HFF-Myc (cell line): ENCODE measurements around the gene ANXA2.

Experiments
- DNase-seq: peaks from one replicate; pipeline ENCODE4 v3.0.0-alpha.2; 2011; ENCODE audit warnings: low read depth; ENCODE audit errors: extremely low read depth
- H3K4me3 ChIP-seq: replicated peaks from 2 replicates; pipeline ENCODE4 v1.5.1; 2011; ENCODE audit warnings: low read depth, mild to moderate bottlenecking, control low read depth, low read length
- TF ChIP-seq, protein P1 (sequence below): IDR thresholded peaks from 2 replicates; pipeline ENCODE4 v1.5.1; 2012; ENCODE audit warnings: mild to moderate bottlenecking, low read depth, low read length, control low read depth; ENCODE audit errors: missing control alignments

The ANXA2 gene

DNA sequence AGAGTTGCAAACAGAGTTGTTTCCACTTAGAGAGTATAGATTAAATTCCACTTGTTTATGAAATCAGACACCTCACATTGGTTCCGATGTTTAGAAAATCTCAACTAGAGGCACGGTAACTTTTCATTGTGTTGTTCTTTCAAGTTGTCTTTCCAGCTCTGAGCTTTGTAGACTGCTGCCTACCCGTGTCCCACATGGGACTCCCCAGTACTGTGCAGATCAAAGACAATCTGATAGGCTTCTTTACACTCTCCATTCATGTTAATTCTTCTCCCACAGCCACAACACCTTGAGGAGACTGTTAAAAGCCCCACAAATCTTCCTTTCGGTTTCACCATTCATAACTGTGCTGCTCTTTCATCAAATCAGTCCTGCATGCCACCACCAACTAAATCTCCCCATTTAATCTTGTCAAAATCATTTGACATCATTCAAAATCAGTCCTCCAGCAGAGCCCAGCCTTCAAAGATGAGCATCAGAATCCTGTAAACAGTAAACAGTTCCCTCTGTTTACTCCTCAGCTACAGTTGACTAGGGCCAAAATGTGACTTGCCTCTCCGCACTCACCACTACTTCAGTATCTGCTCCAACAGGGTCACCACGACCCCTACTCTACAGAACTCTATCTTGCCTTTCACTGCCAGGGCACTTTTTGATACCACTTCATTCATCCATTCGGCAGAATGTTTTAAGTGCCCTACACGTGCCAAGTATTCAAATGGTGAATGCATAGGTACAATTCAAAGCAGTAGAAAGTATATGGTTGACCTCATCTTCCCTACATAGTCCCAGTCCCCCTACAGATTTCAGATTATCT is 8.3 kb downstream of the ANXA2 start:
- H3K4me3 ChIP-seq: peak overlapping the region; percentile 32
- no peak for DNase-seq
- TF ChIP-seq, protein P1, sequence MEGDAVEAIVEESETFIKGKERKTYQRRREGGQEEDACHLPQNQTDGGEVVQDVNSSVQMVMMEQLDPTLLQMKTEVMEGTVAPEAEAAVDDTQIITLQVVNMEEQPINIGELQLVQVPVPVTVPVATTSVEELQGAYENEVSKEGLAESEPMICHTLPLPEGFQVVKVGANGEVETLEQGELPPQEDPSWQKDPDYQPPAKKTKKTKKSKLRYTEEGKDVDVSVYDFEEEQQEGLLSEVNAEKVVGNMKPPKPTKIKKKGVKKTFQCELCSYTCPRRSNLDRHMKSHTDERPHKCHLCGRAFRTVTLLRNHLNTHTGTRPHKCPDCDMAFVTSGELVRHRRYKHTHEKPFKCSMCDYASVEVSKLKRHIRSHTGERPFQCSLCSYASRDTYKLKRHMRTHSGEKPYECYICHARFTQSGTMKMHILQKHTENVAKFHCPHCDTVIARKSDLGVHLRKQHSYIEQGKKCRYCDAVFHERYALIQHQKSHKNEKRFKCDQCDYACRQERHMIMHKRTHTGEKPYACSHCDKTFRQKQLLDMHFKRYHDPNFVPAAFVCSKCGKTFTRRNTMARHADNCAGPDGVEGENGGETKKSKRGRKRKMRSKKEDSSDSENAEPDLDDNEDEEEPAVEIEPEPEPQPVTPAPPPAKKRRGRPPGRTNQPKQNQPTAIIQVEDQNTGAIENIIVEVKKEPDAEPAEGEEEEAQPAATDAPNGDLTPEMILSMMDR: no peak

DNA sequence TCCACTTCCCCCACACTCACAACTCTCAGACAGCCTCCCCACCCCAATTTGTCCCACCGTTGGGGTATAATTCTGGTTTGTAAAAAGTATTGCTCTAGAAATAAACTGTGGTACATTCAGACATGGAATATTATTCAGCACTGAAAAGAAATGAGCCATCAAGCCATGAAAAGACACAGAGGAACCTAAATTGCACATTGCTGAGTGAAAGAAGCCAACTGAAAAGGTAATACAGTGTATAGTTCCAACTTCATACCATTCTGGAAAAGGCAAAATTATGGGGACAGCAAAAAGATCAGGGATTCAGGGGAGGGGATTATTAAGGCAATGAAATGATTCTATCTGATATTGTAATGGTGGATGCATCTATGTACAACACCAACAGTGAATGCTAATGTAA is 10.5 kb downstream of the ANXA2 start:
- no peak overlapping the region for H3K4me3 ChIP-seq
- DNase-seq: no peak
- TF ChIP-seq, protein P1: no peak

- TF ChIP-seq, protein P1: no peak
Observed at GRCh38 chr15:60386615-60387014, 11.2 kb downstream of the ANXA2 start.

DNA sequence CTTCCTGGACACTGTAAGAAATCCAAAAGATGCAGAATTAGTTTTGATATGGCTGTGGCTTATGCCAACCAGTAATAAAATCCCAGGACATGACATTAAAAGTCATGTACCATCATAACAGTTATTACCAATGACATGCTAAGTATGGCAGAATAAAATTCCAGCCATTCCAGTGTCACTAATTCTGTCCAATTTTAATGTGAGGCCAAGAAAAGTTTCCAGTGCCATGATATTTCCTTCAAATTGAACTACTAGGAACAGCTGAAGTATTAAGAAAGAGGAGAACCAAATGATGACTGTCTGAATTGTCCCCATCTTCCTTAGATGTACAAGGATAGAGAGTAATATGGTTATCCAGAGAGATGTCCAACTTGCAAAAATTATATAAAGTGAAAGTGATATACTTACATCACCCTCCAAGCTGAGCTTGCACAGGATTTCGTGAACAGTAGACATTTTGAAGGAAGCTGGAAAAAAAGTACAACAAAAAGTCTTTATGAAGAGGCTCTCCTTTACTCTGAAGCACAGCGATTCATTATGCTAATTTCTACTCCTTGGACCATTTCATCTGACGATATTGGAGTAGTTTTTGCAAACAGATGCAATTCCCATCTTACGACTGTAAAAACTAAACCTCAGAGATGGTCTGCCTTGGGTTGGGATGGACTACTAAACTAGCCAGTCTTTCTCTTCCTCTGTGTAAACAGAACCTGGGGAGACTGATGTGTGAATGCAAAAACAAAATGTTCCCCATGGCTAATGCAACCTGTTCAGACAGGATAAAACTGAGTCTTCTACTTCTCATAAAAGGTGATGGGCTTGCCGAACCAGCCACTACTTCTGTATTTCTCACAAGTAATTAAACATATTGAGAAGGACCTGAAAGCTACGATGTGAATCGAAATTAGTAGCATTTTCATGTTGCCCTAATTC is 11.9 kb downstream of the ANXA2 start:
- H3K4me3 ChIP-seq: no peak overlapping the region
- TF ChIP-seq, protein P1: no peak

More at GRCh38 chr15:60386615-60387014, 11.2 kb downstream of the ANXA2 start:
- H3K4me3 ChIP-seq: no peak overlapping the region
- DNase-seq: no peak

DNA sequence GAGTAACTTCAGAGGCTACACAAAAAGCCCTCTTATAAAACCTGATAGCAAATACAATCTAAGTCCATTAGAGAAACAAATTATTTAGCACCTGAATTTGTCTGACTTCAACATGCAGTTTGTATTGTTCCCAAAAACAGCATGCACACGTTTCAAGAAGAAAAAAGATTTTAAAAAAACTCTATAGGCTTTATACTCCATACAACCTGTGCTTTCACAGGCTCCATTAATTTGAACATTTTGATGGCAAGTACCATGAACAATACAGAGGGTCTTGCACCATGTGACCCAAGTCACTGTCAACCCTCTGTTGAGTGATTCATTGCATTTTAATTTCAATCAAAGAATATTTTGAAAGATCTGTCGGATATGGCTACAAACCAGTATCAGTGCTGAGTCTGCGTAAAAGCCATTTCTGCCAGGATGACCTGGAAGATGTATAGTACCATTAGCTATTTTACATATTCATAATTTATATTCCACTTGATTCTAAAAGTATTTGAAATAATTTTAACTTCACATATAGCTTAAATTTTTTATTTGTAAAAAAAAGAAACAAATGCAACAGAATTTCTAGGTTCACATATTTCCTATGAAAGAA is 13.2 kb downstream of the ANXA2 start:
- DNase-seq: no peak
- TF ChIP-seq, protein P1: no peak
- H3K4me3 ChIP-seq: no peak overlapping the region

More for the DNA sequence above, 11.9 kb downstream of the ANXA2 start:
- DNase-seq: no peak

DNA sequence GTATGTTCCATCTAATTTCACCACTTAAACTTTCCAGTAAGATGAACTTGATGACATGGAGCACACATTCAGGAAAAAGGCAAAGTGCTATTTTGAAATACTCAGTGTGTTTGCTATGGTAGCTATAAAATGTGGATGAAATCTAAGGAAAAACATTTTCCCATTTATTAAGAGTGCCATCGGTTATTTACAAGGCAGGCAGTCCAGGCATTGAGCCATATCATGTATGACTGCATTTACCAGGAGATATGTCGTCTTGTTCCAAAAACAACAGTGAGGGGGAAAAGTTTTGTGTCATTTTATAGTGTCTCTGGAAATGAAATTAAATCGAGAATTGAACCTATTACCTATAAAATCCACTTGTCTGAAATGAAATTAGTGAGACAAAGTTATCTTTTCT is 13.7 kb downstream of the ANXA2 start:
- H3K4me3 ChIP-seq: no peak overlapping the region
- no peak for DNase-seq
- TF ChIP-seq, protein P1: no peak
